Adrenal gland (tissue), 12 donors: ENCODE measurements around the gene LMNTD1. TPM values are rescaled to one million over a fixed set of nuclear protein-coding genes. Genes with fewer than 3 reads are reported as not detected.
"Not testable (repeated sequence)": the region's sequence is repeated elsewhere in the genome, so short reads cannot be mapped to it uniquely, and the experiment has no call there.

ENCODE experiments used
- DNase-seq, 7 donors: peaks; one replicate each; pipeline ENCODE4 v3.0.0-alpha.2; 2019 to 2020
- H3K27ac ChIP-seq, 5 donors: fragments of 200-600 bp; sonication (generic) in 4 of 5; 1 replicate in 3 of 5; 2 replicates in 2 of 5; pipeline versions ENCODE4 v1.5.1 to v1.8.0; 2016 to 2020; ENCODE audit warnings: mild to moderate bottlenecking in 1 of 5
- H3K27me3 ChIP-seq: fragments of 200-600 bp; 2 replicates; pipeline ENCODE4 v1.8.0; 2021
- H3K36me3 ChIP-seq, 2 donors: fragments of 200-600 bp; replicated peaks in 1 of 2; 1 replicate in 1 of 2; 2 replicates in 1 of 2; pipeline versions ENCODE4 v1.5.1 to v1.8.0; 2018 to 2022
- H3K4me1 ChIP-seq, 2 donors: fragments of 200-600 bp; replicated peaks in 1 of 2; 1 replicate in 1 of 2; 2 replicates in 1 of 2; pipeline versions ENCODE4 v1.5.1 to v1.8.0; 2018 to 2021
- H3K4me3 ChIP-seq, 4 donors: fragments of 200-600 bp; sonication (generic) in 3 of 4; one replicate each; pipeline ENCODE4 v1.5.1; 2016 to 2018
- H3K9me3 ChIP-seq, 3 donors: fragments of 200-600 bp; sonication (generic) in 1 of 3; replicated peaks in 1 of 3; 1 replicate in 2 of 3; 2 replicates in 1 of 3; pipeline versions ENCODE4 v1.5.1 to v1.8.0; 2016 to 2021
- CTCF ChIP-seq, 6 experiments: fragments of 450-650 bp in 4 of 6; fragments of 200-600 bp in 2 of 6; sonication (generic) in 1 of 6; IDR thresholded peaks; 1 replicate in 5 of 6; 2 replicates in 1 of 6; pipeline versions ENCODE4 v1.5.1 to v1.8.0; 2016 to 2021; ENCODE audit warnings: antibody characterized with exemption in 6 of 6, mild to moderate bottlenecking in 2 of 6, moderate library complexity in 1 of 6
- POLR2A ChIP-seq, 2 donors: fragments of 450-650 bp; IDR thresholded peaks; one replicate each; pipeline ENCODE4 v1.6.1; 2017; ENCODE audit warnings: antibody characterized with exemption in 2 of 2, mild to moderate bottlenecking in 2 of 2, moderate library complexity in 1 of 2
- WGBS, 4 donors: extraction: QIAGEN DNeasy Blood & Tissue Kit in 2 of 4; methylation state at CpG; one replicate each; pipeline versions ENCODE4 v1.1.5 to v1.1.7; 2013 to 2017; 5-methylcytosine and 5-hydroxymethylcytosine counted together
- intact Hi-C, 2 donors: fragments of 100-400 bp; cut with DNase I; formaldehyde crosslinking; loops; one replicate each; pipeline versions ENCODE4 v1.14.1 to v1.15.0; 2022 to 2023
- polyA plus RNA-seq, 3 donors: library from polyadenylated mRNA; stranded (reverse); fragments of 200-250 nt in 2 of 3; fragments of 350-450 nt in 1 of 3; fragmentation: Illumina TruSeq in 1 of 3; extraction: RNeasy Lipid Tissue Mini Kit (QIAGEN cat#74804) in 1 of 3; gene quantifications; one replicate each; pipeline ENCODE4 v1.2.3, GENCODE V29; 2013 to 2014
- total RNA-seq, 9 donors: library from RNA; depleted of rRNA in 4 of 9; stranded (reverse); fragments of >200 nt in 4 of 9; fragments of 120-200 nt in 1 of 9; fragmentation: NEBNext Ultra II Directional in 1 of 9; extraction: Animal tissue kit (Norgen Biotek cat#: 25700) in 1 of 9; gene quantifications; one replicate each; pipeline versions ENCODE4 v1.1.0 to v1.2.4, GENCODE V29; 2013 to 2023
- donor health status: healthy with polysubstance abuse.
- donor health status: Bipolar disorder and iron deficiency.
- donor health status: DM: yes; HTN: yes; CAD: no.
- donor health status: DM: no; HTN: no; CAD: no.
- donor health status: DM: no; HTN: no; CAD: no.
- donor health status: DM: yes; HTN: yes; CAD: no.

LMNTD1 gene
- total and polyA plus RNA-seq, 12 donors = 0.27 to 4.9 (median 0.46) TPM; not detected in 9

- Histone ChIP-seq H3K4me1 (no peaks in the 10 kb centered on the region), H3K27me3 (no peaks in the 10 kb centered on the region), H3K9me3 (peaks cover 0 to 6% (median 0%) of the 10 kb centered on the region in 3 donors), H3K36me3 (no peaks in the 10 kb centered on the region), H3K27ac (no peak overlapping the region), H3K4me3 (no peak overlapping the region)
- WGBS, 4 donors = 43 to 70% (median 56%) methylated on average over 1 of the region's 1 CpG
- no peak for DNase-seq
- intact Hi-C loops = no loop called here
- TF ChIP-seq POLR2A (IDR thresholded peaks at IDR 0.05) (no peak), CTCF (IDR thresholded peaks at IDR 0.05) (no peak)
Observed at GRCh38 chr12:25495331-25496097, 57.6 kb downstream of the LMNTD1 start.

GRCh38 chr12:25494926-25495325, 58.2 kb downstream of the LMNTD1 start:
- WGBS, 4 donors = 19 to 37% (median 24%) methylated on average over 2 of the region's 2 CpGs
- no peak overlapping the region for H3K27ac ChIP-seq
- no peak for DNase-seq
- no peak for TF ChIP-seq CTCF (IDR thresholded peaks at IDR 0.05)
- TF ChIP-seq POLR2A (IDR thresholded peaks at IDR 0.05) = no peak
- no peak overlapping the region for H3K4me3 ChIP-seq
- intact Hi-C loops = no loop called here
- H3K4me1 ChIP-seq = no peaks in the 10 kb centered on the region
- no peaks in the 10 kb centered on the region for H3K27me3 ChIP-seq
- peaks cover 0 to 6% (median 0%) of the 10 kb centered on the region in 3 donors for H3K9me3 ChIP-seq
- no peaks in the 10 kb centered on the region for H3K36me3 ChIP-seq

GRCh38 chr12:25493682-25494081, 59.4 kb downstream of the LMNTD1 start:
- Histone ChIP-seq H3K4me3 (no peak overlapping the region), H3K9me3 (peaks cover 0 to 6% (median 0%) of the 10 kb centered on the region in 3 donors), H3K27me3 (no peaks in the 10 kb centered on the region), H3K27ac (no peak overlapping the region), H3K36me3 (no peaks in the 10 kb centered on the region), H3K4me1 (no peaks in the 10 kb centered on the region)
- no peak for DNase-seq
- intact Hi-C loops = no loop called here
- WGBS, 4 donors = 81 to 86% (median 86%) methylated on average over 3 of the region's 3 CpGs; no CpG with 5 or more reads in 1 of the 4 donors
- no peak for TF ChIP-seq CTCF (IDR thresholded peaks at IDR 0.05)
- no peak for TF ChIP-seq POLR2A (IDR thresholded peaks at IDR 0.05)

GRCh38 chr12:25491396-25492325, 61.4 kb downstream of the LMNTD1 start:
- Histone ChIP-seq H3K4me1 (no peaks in the 10 kb centered on the region), H3K36me3 (no peaks in the 10 kb centered on the region), H3K27ac (no peak overlapping the region), H3K4me3 (no peak overlapping the region), H3K9me3 (peaks cover 0 to 6% (median 0%) of the 10 kb centered on the region in 3 donors), H3K27me3 (no peaks in the 10 kb centered on the region)
- no peak for TF ChIP-seq CTCF (IDR thresholded peaks at IDR 0.05)
- no peak for TF ChIP-seq POLR2A (IDR thresholded peaks at IDR 0.05)
- 65 to 88% (median 77%) methylated on average over 4 of the region's 4 CpGs for WGBS, 4 donors
- intact Hi-C loops = no loop called here
- no peak for DNase-seq

- H3K27me3 ChIP-seq, DNase-seq: not testable (repeated sequence)
Observed at GRCh38 chr12:25488956-25489870, 63.9 kb downstream of the LMNTD1 start.

More at GRCh38 chr12:25488956-25489870, 63.9 kb downstream of the LMNTD1 start:
- 79 to 87% (median 85%) methylated on average over 11 to 33 of the region's 33 CpGs for WGBS, 4 donors
- H3K4me1 ChIP-seq, H3K4me3 ChIP-seq, H3K27ac ChIP-seq, H3K36me3 ChIP-seq, intact Hi-C loops, H3K9me3 ChIP-seq: not testable (repeated sequence)
